ENCODE results near the gene VPS9D1. TPM values are rescaled to one million over a fixed set of nuclear protein-coding genes. Genes with fewer than 3 reads are reported as not detected.

The VPS9D1 gene
- total and polyA plus RNA-seq, 10 of the 15 experiments (the other 5 are each of a cell fraction or from before 2014, with no cell fraction given): 0.65 to 4.2 (median 1.1) TPM

GRCh38 chr16:89730610-89731234 is 10.0 kb upstream of the VPS9D1 start (continued):
- TF ChIP-seq HSF1 (IDR thresholded peaks at IDR 0.05; ENCODE audit: low read depth, low read length) (no peak), PRDM15 (CRISPR knock-in tag; IDR thresholded peaks at IDR 0.05) (no peak), EGR1 (IDR thresholded peaks at IDR 0.05; ENCODE audit: borderline replicate concordance in 1 of 2, low read depth in 2 of 2, low read length in 2 of 2) (no peak), TCF12 (IDR thresholded peaks at IDR 0.05; ENCODE audit: low read depth, low read length) (no peak), ETV6 (conservative IDR thresholded peaks at IDR 0.05 in 1 of 2, IDR thresholded peaks at IDR 0.05 in 1 of 2; ENCODE audit: borderline replicate concordance in 1 of 2, low read depth in 1 of 2) (no peak), TAF1 (IDR thresholded peaks at IDR 0.05; ENCODE audit: borderline replicate concordance, low read depth, low read length) (no peak), NR2C2 (IDR thresholded peaks at IDR 0.05; ENCODE audit: borderline replicate concordance, control insufficient read depth, insufficient read length, low read depth) (no peak), PBX3 (IDR thresholded peaks at IDR 0.05; ENCODE audit: insufficient replicate concordance, low read depth, low read length) (no peak), NFIC (IDR thresholded peaks at IDR 0.05; ENCODE audit: low read depth, low read length) (no peak), POLR2A (IDR thresholded peaks at IDR 0.05; ENCODE audit: low read depth, low read length) (no peak; the same call in 1 of the 2 replicates), NFXL1 (IDR thresholded peaks at IDR 0.05; ENCODE audit: borderline replicate concordance) (no peak), SUPT20H (IDR thresholded peaks at IDR 0.05; ENCODE audit: borderline replicate concordance, control insufficient read depth, low read depth, low read length) (no peak), MYB (IDR thresholded peaks at IDR 0.05; ENCODE audit: borderline replicate concordance, low read depth, low read length) (no peak), E4F1 (IDR thresholded peaks at IDR 0.05; ENCODE audit: borderline replicate concordance, partially characterized antibody) (no peak), KDM1A (IDR thresholded peaks at IDR 0.05; ENCODE audit: borderline replicate concordance) (no peak)

All from GM12878 (cell line).